K562 (cell line): ENCODE measurements around the gene EPB41L4A. TPM values are rescaled to one million over a fixed set of nuclear protein-coding genes. Genes with fewer than 3 reads are reported as not detected.

Source experiments
- ATAC-seq: fragments of 200-7000 bp; cut with Tn5 transposase; 3 replicates; pipeline ENCODE4 v1.9.1; 2020; ENCODE audit warnings: moderate library complexity
- BruUV-seq: library from RNA; stranded (reverse); fragments of 400-500 nt; replicated peaks from 2 replicates; lab custom pipeline; 2021; lab: Mats Ljungman, UMichigan
- CTCF ChIA-PET: fragments of 300-600 bp; formaldehyde crosslinking; extraction: SDS; loops from one replicate; lab custom pipeline; 2021; ENCODE audit warnings: low intra/inter-chr PET ratio; lab: Yijun Ruan, JAX
- POLR2A ChIA-PET: fragments of 300-600, 350-650 bp; sonication (Branson Sonifier 250); formaldehyde crosslinking; extraction: SDS; loops from one replicate; lab custom pipeline; 2021; ENCODE audit warnings: antibody characterized with exemption, inconsistent platforms; lab: Yijun Ruan, JAX
- DNase-seq, 4 experiments: peaks; one replicate each; pipeline versions ENCODE4 v3.0.0 to v3.0.0-alpha.2; 2011 to 2018; ENCODE audit warnings: low spot score in 3 of 4, mixed read lengths in 3 of 4; ENCODE audit errors: extremely low read depth in 1 of 4
- FAIRE-seq: peaks from 2 replicates; lab custom pipeline; 2011; peaks lifted over from hg19 to GRCh38; lab: Jason Lieb, UNC
- H2AFZ ChIP-seq: 2 replicates; pipeline ENCODE4 v1.6.0; 2011; ENCODE audit warnings: low read depth, low read length, control low read depth, inconsistent platforms
- H3K27ac ChIP-seq: fragments of 200-600 bp; 3 replicates; pipeline ENCODE4 v1.8.0; 2011; ENCODE audit warnings: low read depth, mild to moderate bottlenecking, control low read depth, inconsistent platforms, low read length, moderate library complexity, mixed read lengths; ENCODE audit errors: extremely low read depth
- H3K27me3 ChIP-seq, 2 experiments: fragments of 300-600 bp in 1 of 2; 2 replicates in 1 of 2; 3 replicates in 1 of 2; pipeline versions ENCODE4 v1.6.0 to v1.8.0; 2011; ENCODE audit warnings: inconsistent platforms in 2 of 2, low read length in 2 of 2, mild to moderate bottlenecking in 1 of 2, mixed read lengths in 1 of 2, moderate library complexity in 1 of 2; ENCODE audit not compliant: control insufficient read depth in 2 of 2, insufficient read depth in 2 of 2
- H3K36me3 ChIP-seq: fragments of 300-600 bp; 3 replicates; pipeline ENCODE4 v1.8.0; 2011; ENCODE audit warnings: mild to moderate bottlenecking, low read length, inconsistent platforms; ENCODE audit not compliant: control insufficient read depth, insufficient read depth
- H3K4me1 ChIP-seq, 2 experiments: fragments of 200-600 bp in 1 of 2; replicated peaks in 1 of 2; 2 replicates in 1 of 2; 3 replicates in 1 of 2; pipeline versions ENCODE4 v1.5.1 to v1.8.0; 2011; ENCODE audit warnings: inconsistent platforms in 2 of 2, low read length in 2 of 2, mild to moderate bottlenecking in 1 of 2, mixed read lengths in 1 of 2, moderate library complexity in 1 of 2; ENCODE audit not compliant: control insufficient read depth in 2 of 2, insufficient read depth in 2 of 2
- H3K4me2 ChIP-seq: 2 replicates; pipeline ENCODE4 v1.6.1; 2011; ENCODE audit warnings: low read length, control low read depth, inconsistent platforms, mixed read lengths; ENCODE audit not compliant: insufficient read depth
- H3K4me3 ChIP-seq: fragments of 200-600 bp; sonication (generic), shearing (Covaris generic); 2 replicates; pipeline ENCODE4 v1.5.1; 2016; ENCODE audit warnings: control low read depth, inconsistent platforms
- H3K79me2 ChIP-seq: fragments of 200-600 bp; 3 replicates; pipeline ENCODE4 v1.8.0; 2011; ENCODE audit warnings: low read length, inconsistent platforms; ENCODE audit not compliant: control insufficient read depth, insufficient read depth
- H3K9ac ChIP-seq, 2 experiments: 2 replicates each; pipeline versions ENCODE4 v1.6.0 to v1.6.1; 2011; ENCODE audit warnings: low read depth in 2 of 2, low read length in 2 of 2, control low read depth in 1 of 2, inconsistent platforms in 1 of 2, mild to moderate bottlenecking in 1 of 2, mixed read lengths in 1 of 2; ENCODE audit not compliant: insufficient read depth in 1 of 2
- H3K9me1 ChIP-seq: one replicate; pipeline ENCODE4 v1.6.0; 2011; ENCODE audit warnings: inconsistent platforms, mild to moderate bottlenecking, low read length, moderate library complexity; ENCODE audit not compliant: control insufficient read depth, insufficient read depth
- H3K9me3 ChIP-seq: replicated peaks from 2 replicates; pipeline ENCODE4 v1.5.1; 2011; ENCODE audit warnings: low read depth, low read length, inconsistent platforms; ENCODE audit not compliant: control insufficient read depth, insufficient read depth
- H4K20me1 ChIP-seq: replicated peaks from 2 replicates; pipeline ENCODE4 v1.6.1; 2011; ENCODE audit warnings: low read length, inconsistent platforms, mixed read lengths; ENCODE audit not compliant: control insufficient read depth, insufficient read depth
- CXXC5 ChIP-seq: fragments of 250-450 bp; sonication (Bioruptor Pico); IDR thresholded peaks from 2 replicates; pipeline ENCODE4 v1.8.0; 2022; ENCODE audit warnings: inconsistent platforms, mild to moderate bottlenecking, moderate library complexity
- NR2C2 ChIP-seq, 2 experiments: fragments of 200-800 bp in 1 of 2; sonication (Bioruptor generic) in 1 of 2; sonication (generic) in 1 of 2; formaldehyde crosslinking in 1 of 2; IDR thresholded peaks; 2 replicates each; pipeline versions ENCODE4 v1.6.1 to v1.8.0; 2016 to 2022; ENCODE audit warnings: mild to moderate bottlenecking in 1 of 2, missing compliant biosample characterization in 1 of 2, missing genetic modification characterization in 1 of 2, missing genetic modification reagents in 1 of 2
- RBM39 ChIP-seq: fragments of 200-400 bp; formaldehyde crosslinking; optimal IDR thresholded peaks from 2 replicates; pipeline ENCODE3; 2018; ENCODE audit warnings: low read depth, low read length
- REST ChIP-seq, 2 experiments: fragments of 450-650 bp; formaldehyde crosslinking in 1 of 2; IDR thresholded peaks; 2 replicates each; pipeline versions ENCODE4 v1.4.0 to v1.6.1; 2014 to 2020; ENCODE audit warnings: mild to moderate bottlenecking in 2 of 2, borderline replicate concordance in 1 of 2, low read depth in 1 of 2
- SNRNP70 ChIP-seq: fragments of 200-400 bp; formaldehyde crosslinking; optimal IDR thresholded peaks from 2 replicates; pipeline ENCODE3; 2017; ENCODE audit warnings: low read depth, low read length
- ZNF436 ChIP-seq: fragments of 250-450, 450-650 bp; sonication (Bioruptor Pico); formaldehyde crosslinking; IDR thresholded peaks from 2 replicates; pipeline ENCODE4 v1.7.0; 2020; ENCODE audit warnings: mild to moderate bottlenecking
- ZNF79 ChIP-seq: fragments of 250-450 bp; sonication (Bioruptor Pico); IDR thresholded peaks from 2 replicates; pipeline ENCODE4 v1.4.0; 2020; ENCODE audit warnings: low read depth, mild to moderate bottlenecking, moderate library complexity
- WGBS: fragments of 100-300 bp; shearing (Covaris generic); methylation state at CpG from one replicate; pipeline ENCODE4 v1.1.6; 2016; ENCODE audit warnings: low coverage, mixed read lengths; ENCODE audit not compliant: insufficient coverage; ENCODE audit errors: missing lambda C conversion rate; 5-methylcytosine and 5-hydroxymethylcytosine counted together
- in situ Hi-C: fragments of 300-500 bp; cut with MboI; formaldehyde crosslinking; loops from 4 replicates; pipeline ENCODE4 v1.15.0; 2018; ENCODE audit warnings: inconsistent platforms, mixed read lengths
- intact Hi-C: fragments of 100-400 bp; cut with micrococcal nuclease; formaldehyde crosslinking; loops from 2 replicates; pipeline ENCODE4 v1.14.2; 2022
- polyA plus RNA-seq, 8 experiments: library from polyadenylated mRNA; depleted of rRNA in 4 of 8; stranded (reverse) in 5 of 8; unstranded in 3 of 8; fragments of >200 nt; fragmentation: Nextera tagmentation in 2 of 8; fragmentation: Illumina TruSeq in 1 of 8; extraction: Ambion mirVana in 2 of 8; extraction: Trizol in 1 of 8; gene quantifications; 2 replicates each; pipeline versions ENCODE4 v1.2.1 to v1.2.3, GENCODE V29; 2011 to 2014; ENCODE audit warnings: inconsistent platforms in 1 of 8, missing spikeins in 1 of 8
- total RNA-seq, 7 experiments: library from RNA; depleted of rRNA in 6 of 7; stranded (reverse); fragments of >200 nt in 6 of 7; fragmentation: Illumina TruSeq in 2 of 7; extraction: Trizol in 2 of 7; gene quantifications; 2 replicates each; pipeline versions ENCODE4 v1.2.1 to v1.2.3, GENCODE V29; 2011 to 2021; ENCODE audit warnings: low replicate concordance in 1 of 7
- TF ChIP-seq, protein P1 (sequence below): fragments of 450-650 bp; IDR thresholded peaks from 2 replicates; pipeline ENCODE4 v1.6.1; 2016; ENCODE audit warnings: borderline replicate concordance

Gene EPB41L4A
- total and polyA plus RNA-seq, 9 of the 15 experiments (the other 6 are each of a cell fraction or from before 2014, with no cell fraction given), result 0.04 to 0.35 (median 0.12) TPM; not detected in 3

DNA sequence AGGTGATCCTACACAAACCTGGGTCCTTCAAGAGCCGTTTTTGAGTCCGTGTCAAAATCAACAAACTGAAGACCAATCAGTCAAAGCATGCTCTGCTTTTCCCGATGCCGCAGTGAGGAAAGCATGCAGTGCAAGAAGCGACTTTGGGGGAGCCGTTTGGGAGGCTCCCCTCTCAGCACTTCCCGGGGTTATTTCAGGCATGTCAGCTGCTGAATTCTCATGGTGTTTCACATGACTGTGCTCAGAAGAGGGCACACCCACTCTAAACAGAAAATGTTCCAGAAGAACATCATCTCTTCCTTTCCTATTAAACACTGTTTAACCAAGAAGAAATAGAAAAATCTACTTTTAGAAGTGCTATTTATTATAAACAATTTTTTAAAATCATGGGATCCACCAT is 125.5 kb downstream of the EPB41L4A start:
- no peaks in the 10 kb centered on the region for H3K36me3 ChIP-seq
- no peak overlapping the region for H3K9ac ChIP-seq
- H3K9me1 ChIP-seq, result no peaks in the 10 kb centered on the region
- POLR2A ChIA-PET, result no interaction called here
- in situ Hi-C loops, result no loop called here
- H4K20me1 ChIP-seq, result no peaks in the 10 kb centered on the region
- no peaks in the 10 kb centered on the region for H3K27me3 ChIP-seq
- ATAC-seq (no peak), FAIRE-seq (no peak), DNase-seq (no peak)
- TF ChIP-seq CXXC5 (CRISPR knock-in tag), result no peak
- no peak for TF ChIP-seq ZNF79 (CRISPR knock-in tag)
- no peak for TF ChIP-seq SNRNP70
- no peak for TF ChIP-seq ZNF436 (CRISPR knock-in tag)
- TF ChIP-seq NR2C2 (CRISPR knock-in tag; IDR thresholded peaks at IDR 0.05), result no peak
- TF ChIP-seq NR2C2 (tag; IDR thresholded peaks at IDR 0.05), result no peak
- TF ChIP-seq REST (IDR thresholded peaks at IDR 0.05; ENCODE audit: borderline replicate concordance), result no peak
- TF ChIP-seq REST (CRISPR knock-in tag; IDR thresholded peaks at IDR 0.05; ENCODE audit: low read depth), result no peak
- TF ChIP-seq, protein P1, sequence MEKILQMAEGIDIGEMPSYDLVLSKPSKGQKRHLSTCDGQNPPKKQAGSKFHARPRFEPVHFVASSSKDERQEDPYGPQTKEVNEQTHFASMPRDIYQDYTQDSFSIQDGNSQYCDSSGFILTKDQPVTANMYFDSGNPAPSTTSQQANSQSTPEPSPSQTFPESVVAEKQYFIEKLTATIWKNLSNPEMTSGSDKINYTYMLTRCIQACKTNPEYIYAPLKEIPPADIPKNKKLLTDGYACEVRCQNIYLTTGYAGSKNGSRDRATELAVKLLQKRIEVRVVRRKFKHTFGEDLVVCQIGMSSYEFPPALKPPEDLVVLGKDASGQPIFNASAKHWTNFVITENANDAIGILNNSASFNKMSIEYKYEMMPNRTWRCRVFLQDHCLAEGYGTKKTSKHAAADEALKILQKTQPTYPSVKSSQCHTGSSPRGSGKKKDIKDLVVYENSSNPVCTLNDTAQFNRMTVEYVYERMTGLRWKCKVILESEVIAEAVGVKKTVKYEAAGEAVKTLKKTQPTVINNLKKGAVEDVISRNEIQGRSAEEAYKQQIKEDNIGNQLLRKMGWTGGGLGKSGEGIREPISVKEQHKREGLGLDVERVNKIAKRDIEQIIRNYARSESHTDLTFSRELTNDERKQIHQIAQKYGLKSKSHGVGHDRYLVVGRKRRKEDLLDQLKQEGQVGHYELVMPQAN, result no peak
- no peak for TF ChIP-seq RBM39
- no peak overlapping the region for H3K27ac ChIP-seq
- no peak overlapping the region for H2AFZ ChIP-seq
- intact Hi-C loops, result no loop called here
- no peaks in the 10 kb centered on the region for H3K4me1 ChIP-seq
- no peaks in the 10 kb centered on the region for H3K9me3 ChIP-seq
- no peaks in the 10 kb centered on the region for H3K79me2 ChIP-seq
- WGBS, result 0% methylated on average over 7 of the region's 7 CpGs
- H3K4me3 ChIP-seq, result no peak overlapping the region
- CTCF ChIA-PET, result no interaction called here
- no TSS peak for BruUV-seq
- no peak overlapping the region for H3K4me2 ChIP-seq
